ENCODE measurements around the gene CCDC71L. TPM values are rescaled to one million over a fixed set of nuclear protein-coding genes. Genes with fewer than 3 reads are reported as not detected.

The CCDC71L gene
- total and polyA plus RNA-seq, 2 donors (not counting 1 experiment from before 2014, with no cell fraction given) = 11.7 to 29.5 TPM

GRCh38 chr7:106683941-106684340 is 23.0 kb upstream of the CCDC71L start:
- Histone ChIP-seq H3K4me2 (replicated peaks; ENCODE audit: low read depth, low read length, poor library complexity, severe bottlenecking) (no peak overlapping the region), H3K27me3 (replicated peaks in 1 of 4; ENCODE audit: control extremely low read depth in 1 of 4, control insufficient read depth in 3 of 4, insufficient read depth in 4 of 4, low read length in 3 of 4) (no peaks in the 10 kb centered on the region), H3K4me3 (ENCODE audit: control extremely low read depth in 1 of 5, extremely low read depth in 1 of 5, insufficient read depth in 1 of 5, low read depth in 2 of 5, low read length in 4 of 5) (no peak overlapping the region), H3K9ac (ENCODE audit: low read length) (no peak overlapping the region), H3K36me3 (replicated peaks in 1 of 2; ENCODE audit: control extremely low read depth in 1 of 2, control insufficient read depth in 1 of 2, extremely low read depth in 1 of 2, insufficient read depth in 2 of 2, low read length in 1 of 2) (no peaks in the 10 kb centered on the region), H4K20me1 (ENCODE audit: control insufficient read depth, insufficient read depth, low read length, poor library complexity, severe bottlenecking) (no peaks in the 10 kb centered on the region), H3K4me1 (ENCODE audit: control insufficient read depth in 2 of 2, insufficient read depth in 2 of 2, low read length in 2 of 2) (no peaks in the 10 kb centered on the region), H2AFZ (ENCODE audit: insufficient read depth, low read depth, low read length, poor library complexity, severe bottlenecking) (no peak overlapping the region), H3K27ac (ENCODE audit: low read length in 2 of 2) (no peak overlapping the region), H3K79me2 (ENCODE audit: control insufficient read depth, insufficient read depth, low read length) (no peaks in the 10 kb centered on the region), H3K9me3 (ENCODE audit: control extremely low read depth in 1 of 3, control insufficient read depth in 2 of 3, insufficient read depth in 1 of 3, low read length in 2 of 3) (no peaks in the 10 kb centered on the region)
- Mint-ChIP-seq H3K27me3 (no peaks in the 10 kb centered on the region), H3K9me3 (ENCODE audit: insufficient read depth) (no peaks in the 10 kb centered on the region), H3K4me3 (no peak overlapping the region), H3K27ac (no peak overlapping the region), H3K4me1 (peaks cover 4% of the 10 kb centered on the region)
- WGBS (ENCODE audit: insufficient coverage) = 100% methylated on average over 1 of the region's 3 CpGs
- ATAC-seq (ENCODE audit: low read depth) (no peak), DNase-seq (no peak)
- intact Hi-C loops (cut with micrococcal nuclease) = no loop called here
- no peak for TF ChIP-seq EZH2 (IDR thresholded peaks at IDR 0.05; ENCODE audit: borderline replicate concordance, insufficient read depth, low read depth, low read length, poor library complexity, severe bottlenecking)
- TF ChIP-seq, protein P1, sequence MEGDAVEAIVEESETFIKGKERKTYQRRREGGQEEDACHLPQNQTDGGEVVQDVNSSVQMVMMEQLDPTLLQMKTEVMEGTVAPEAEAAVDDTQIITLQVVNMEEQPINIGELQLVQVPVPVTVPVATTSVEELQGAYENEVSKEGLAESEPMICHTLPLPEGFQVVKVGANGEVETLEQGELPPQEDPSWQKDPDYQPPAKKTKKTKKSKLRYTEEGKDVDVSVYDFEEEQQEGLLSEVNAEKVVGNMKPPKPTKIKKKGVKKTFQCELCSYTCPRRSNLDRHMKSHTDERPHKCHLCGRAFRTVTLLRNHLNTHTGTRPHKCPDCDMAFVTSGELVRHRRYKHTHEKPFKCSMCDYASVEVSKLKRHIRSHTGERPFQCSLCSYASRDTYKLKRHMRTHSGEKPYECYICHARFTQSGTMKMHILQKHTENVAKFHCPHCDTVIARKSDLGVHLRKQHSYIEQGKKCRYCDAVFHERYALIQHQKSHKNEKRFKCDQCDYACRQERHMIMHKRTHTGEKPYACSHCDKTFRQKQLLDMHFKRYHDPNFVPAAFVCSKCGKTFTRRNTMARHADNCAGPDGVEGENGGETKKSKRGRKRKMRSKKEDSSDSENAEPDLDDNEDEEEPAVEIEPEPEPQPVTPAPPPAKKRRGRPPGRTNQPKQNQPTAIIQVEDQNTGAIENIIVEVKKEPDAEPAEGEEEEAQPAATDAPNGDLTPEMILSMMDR (IDR thresholded peaks at IDR 0.05) = no peak
- ChIA-PET POLR2A (no interaction called here), CTCF (interaction anchor here (0.7 kb wide), 1 partner anchor 12 kb away, joined by 3 read pairs; no protein-coding TSS in a partner anchor)

DNA sequence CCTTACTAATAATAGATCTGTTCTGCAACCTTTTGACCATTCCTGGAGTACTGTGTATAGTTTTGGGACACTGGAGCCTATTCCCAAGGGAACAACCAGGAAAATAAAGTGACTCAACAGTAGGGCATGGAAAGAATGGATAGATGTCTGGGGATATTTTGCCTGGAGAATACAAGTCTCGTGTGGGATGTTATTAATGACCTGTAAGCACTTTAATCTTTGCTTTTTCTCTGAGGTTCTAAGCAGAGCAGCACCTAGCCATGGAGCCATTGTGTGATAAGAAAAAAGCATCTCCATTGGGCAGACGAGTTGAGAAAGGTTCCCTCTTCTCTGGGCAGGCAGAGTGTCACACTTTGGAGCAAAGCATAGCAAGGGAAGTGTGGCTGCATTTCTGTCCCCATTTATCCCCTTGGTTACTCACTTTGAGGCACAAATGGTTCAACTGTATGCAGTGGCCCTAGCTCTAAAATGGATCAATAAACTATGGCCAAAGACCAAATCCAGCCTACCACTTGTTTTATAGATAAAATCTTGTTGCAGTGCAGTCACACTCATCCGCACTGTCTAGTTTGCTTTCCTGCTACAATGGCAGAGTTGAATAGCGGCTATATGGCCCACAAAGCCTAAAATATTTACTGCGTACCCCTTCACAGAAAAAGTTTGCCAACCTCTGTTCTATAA is 21.0 kb upstream of the CCDC71L start:
- no peak overlapping the region for H3K4me2 ChIP-seq (replicated peaks; ENCODE audit: low read depth, low read length, poor library complexity, severe bottlenecking)
- CTCF ChIA-PET = no interaction called here

More for the DNA sequence above, 21.0 kb upstream of the CCDC71L start:
- Histone ChIP-seq H3K36me3 (replicated peaks in 1 of 2; ENCODE audit: control extremely low read depth in 1 of 2, control insufficient read depth in 1 of 2, extremely low read depth in 1 of 2, insufficient read depth in 2 of 2, low read length in 1 of 2) (no peaks in the 10 kb centered on the region), H3K4me1 (ENCODE audit: control insufficient read depth in 2 of 2, insufficient read depth in 2 of 2, low read length in 2 of 2) (no peaks in the 10 kb centered on the region), H3K27ac (ENCODE audit: low read length in 2 of 2) (no peak overlapping the region), H4K20me1 (ENCODE audit: control insufficient read depth, insufficient read depth, low read length, poor library complexity, severe bottlenecking) (no peaks in the 10 kb centered on the region), H3K79me2 (ENCODE audit: control insufficient read depth, insufficient read depth, low read length) (no peaks in the 10 kb centered on the region), H3K4me3 (ENCODE audit: control extremely low read depth in 1 of 5, extremely low read depth in 1 of 5, insufficient read depth in 1 of 5, low read depth in 2 of 5, low read length in 4 of 5) (no peak overlapping the region), H3K9me3 (ENCODE audit: control extremely low read depth in 1 of 3, control insufficient read depth in 2 of 3, insufficient read depth in 1 of 3, low read length in 2 of 3) (no peaks in the 10 kb centered on the region), H3K27me3 (replicated peaks in 1 of 4; ENCODE audit: control extremely low read depth in 1 of 4, control insufficient read depth in 3 of 4, insufficient read depth in 4 of 4, low read length in 3 of 4) (no peaks in the 10 kb centered on the region), H3K9ac (ENCODE audit: low read length) (no peak overlapping the region), H2AFZ (ENCODE audit: insufficient read depth, low read depth, low read length, poor library complexity, severe bottlenecking) (no peak overlapping the region)
- intact Hi-C loops (cut with micrococcal nuclease) = no loop called here
- ATAC-seq (ENCODE audit: low read depth) = no peak
- no peak overlapping the region for H3K4me3 Mint-ChIP-seq
- H3K9me3 Mint-ChIP-seq (ENCODE audit: insufficient read depth) = no peaks in the 10 kb centered on the region
- POLR2A ChIA-PET = no interaction called here
- peaks cover 6% of the 10 kb centered on the region for H3K4me1 Mint-ChIP-seq
- WGBS (ENCODE audit: insufficient coverage) = 74% methylated on average over 3 of the region's 5 CpGs
- no peak overlapping the region for H3K27ac Mint-ChIP-seq
- no peaks in the 10 kb centered on the region for H3K27me3 Mint-ChIP-seq
- DNase-seq = no peak
- no peak for TF ChIP-seq EZH2 (IDR thresholded peaks at IDR 0.05; ENCODE audit: borderline replicate concordance, insufficient read depth, low read depth, low read length, poor library complexity, severe bottlenecking)
- TF ChIP-seq, protein P1 (IDR thresholded peaks at IDR 0.05) = no peak
